RKO (cell line): ENCODE results near the gene PADI4.

Source experiments
- DNase-seq: peaks from one replicate; pipeline ENCODE4 v3.0.0-alpha.2; 2016; ENCODE audit warnings: low spot score

PADI4 gene

GRCh38 chr1:17350083-17350482, 42.1 kb downstream of the PADI4 start:
- DNase-seq, result no peak

GRCh38 chr1:17350928-17351446, 43.0 kb downstream of the PADI4 start:
- DNase-seq, result no peak

GRCh38 chr1:17351598-17352324, 43.8 kb downstream of the PADI4 start:
- DNase-seq, result no peak

GRCh38 chr1:17352419-17352909, 44.5 kb downstream of the PADI4 start:
- DNase-seq, result no peak

- DNase-seq, result no peak
These were observed 47.9 kb downstream of the PADI4 start for GRCh38 chr1:17355898-17356297.

GRCh38 chr1:17356387-17357026, 48.5 kb downstream of the PADI4 start:
- DNase-seq, result no peak

GRCh38 chr1:17358557-17358956, 50.6 kb downstream of the PADI4 start:
- no peak for DNase-seq

GRCh38 chr1:17359031-17359430, 51.0 kb downstream of the PADI4 start:
- no peak for DNase-seq

- DNase-seq, result no peak
These were observed 51.8 kb downstream of the PADI4 start for GRCh38 chr1:17359808-17360207.

GRCh38 chr1:17360272-17360956, 52.4 kb downstream of the PADI4 start:
- DNase-seq, result no peak

- no peak for DNase-seq
These were observed 53.7 kb downstream of the PADI4 start for GRCh38 chr1:17361687-17362086.

GRCh38 chr1:17363351-17363750, 55.4 kb downstream of the PADI4 start:
- DNase-seq, result no peak

- no peak for DNase-seq
These were observed 55.8 kb downstream of the PADI4 start for GRCh38 chr1:17363771-17364170.

GRCh38 chr1:17365293-17365692, 57.3 kb downstream of the PADI4 start:
- no peak for DNase-seq

- peak; percentile 16 for DNase-seq
These were observed 61.5 kb downstream of the PADI4 start for GRCh38 chr1:17369466-17369865.

- DNase-seq, result peak; percentile 1
These were observed 62.6 kb downstream of the PADI4 start for GRCh38 chr1:17370618-17371017.

GRCh38 chr1:17371896-17372295, 63.9 kb downstream of the PADI4 start, which contains the start of gene PADI6:
PADI6 (plus strand) TSS chr1:17372196; CDS start chr1:17372246, 50 bp downstream.
- DNase-seq, result no peak

GRCh38 chr1:17372955-17373354, 65.0 kb downstream of the PADI4 start:
- DNase-seq, result no peak

GRCh38 chr1:17375651-17376050, 67.7 kb downstream of the PADI4 start:
- no peak for DNase-seq

- DNase-seq, result no peak
These were observed 69.4 kb downstream of the PADI4 start for GRCh38 chr1:17377325-17377953.

GRCh38 chr1:17381161-17381560, 73.2 kb downstream of the PADI4 start:
- no peak for DNase-seq

- no peak for DNase-seq
These were observed 84.3 kb downstream of the PADI4 start for GRCh38 chr1:17392199-17392740.
